IMR-90 (cell line): Measurements from ENCODE around the gene DOCK2. TPM values are rescaled to one million over a fixed set of nuclear protein-coding genes. Genes with fewer than 3 reads are reported as not detected.
A peak's percentile ranks its signal among the peaks of the same experiment; 100 is the strongest.

Experiments
- ATAC-seq: fragments of 200-7000 bp; cut with Tn5 transposase; 2 replicates; pipeline ENCODE4 v1.9.1; 2020; ENCODE audit warnings: low read depth, mild to moderate bottlenecking, moderate library complexity
- BruUV-seq: library from RNA; stranded (reverse); fragments of 400-500 nt; replicated peaks from 2 replicates; lab custom pipeline; 2021; lab: Mats Ljungman, UMichigan
- CTCF ChIA-PET: fragments of 300-600 bp; formaldehyde crosslinking; extraction: SDS; loops from one replicate; lab custom pipeline; 2021; ENCODE audit warnings: antibody characterized with exemption; lab: Yijun Ruan, JAX
- POLR2A ChIA-PET: fragments of 300-600 bp; sonication (Branson Sonifier 250); formaldehyde crosslinking; loops from one replicate; lab custom pipeline; 2022; ENCODE audit warnings: antibody characterized with exemption; ENCODE audit not compliant: unreplicated experiment; lab: Charles Lee
- DNase-seq: peaks from one replicate; pipeline ENCODE4 v3.0.0; 2013
- H2AFZ ChIP-seq: replicated peaks from 2 replicates; pipeline ENCODE3; 2013; ENCODE audit warnings: low read length, mild to moderate bottlenecking; ENCODE audit not compliant: poor library complexity
- H2AK5ac ChIP-seq: 2 replicates; pipeline ENCODE4 v1.6.1; 2013; ENCODE audit warnings: low read depth, low read length, inconsistent platforms
- H2AK9ac ChIP-seq: replicated peaks from 2 replicates; pipeline ENCODE3; 2013; ENCODE audit warnings: mild to moderate bottlenecking, low read depth, low read length, moderate library complexity; ENCODE audit not compliant: poor library complexity
- H2BK120ac ChIP-seq: 2 replicates; pipeline ENCODE4 v1.6.1; 2013; ENCODE audit warnings: low read depth, low read length, inconsistent platforms
- H2BK15ac ChIP-seq: 3 replicates; pipeline ENCODE4 v1.6.1; 2013; ENCODE audit warnings: low read depth, low read length, inconsistent platforms
- H2BK20ac ChIP-seq: 2 replicates; pipeline ENCODE4 v1.6.1; 2013; ENCODE audit warnings: low read depth, mild to moderate bottlenecking, inconsistent platforms, low read length, moderate library complexity
- H2BK5ac ChIP-seq: 2 replicates; pipeline ENCODE4 v1.6.1; 2013; ENCODE audit warnings: mild to moderate bottlenecking, low read depth, low read length, inconsistent platforms; ENCODE audit not compliant: poor library complexity, severe bottlenecking
- H3K14ac ChIP-seq: replicated peaks from 2 replicates; pipeline ENCODE4 v1.6.1; 2013; ENCODE audit warnings: low read depth, low read length, inconsistent platforms
- H3K18ac ChIP-seq: 2 replicates; pipeline ENCODE4 v1.6.1; 2013; ENCODE audit warnings: low read depth, low read length, control low read depth
- H3K23ac ChIP-seq: 2 replicates; pipeline ENCODE4 v1.6.1; 2013; ENCODE audit warnings: low read depth, low read length, inconsistent platforms
- H3K27ac ChIP-seq: 2 replicates; pipeline ENCODE4 v1.5.1; 2013; ENCODE audit warnings: mild to moderate bottlenecking, control low read depth, low read length; ENCODE audit not compliant: insufficient read depth
- H3K27me3 ChIP-seq: 2 replicates; pipeline ENCODE4 v1.6.1; 2013; ENCODE audit warnings: low read length; ENCODE audit not compliant: control insufficient read depth, insufficient read depth
- H3K36me3 ChIP-seq: 2 replicates; pipeline ENCODE4 v1.6.1; 2013; ENCODE audit warnings: low read length, mixed read lengths; ENCODE audit not compliant: control insufficient read depth, insufficient read depth
- H3K4ac ChIP-seq: 2 replicates; pipeline ENCODE4 v1.6.1; 2013; ENCODE audit warnings: low read depth, low read length, inconsistent platforms
- H3K4me1 ChIP-seq: 2 replicates; pipeline ENCODE4 v1.6.1; 2013; ENCODE audit warnings: low read length, mixed read lengths; ENCODE audit not compliant: control insufficient read depth, insufficient read depth
- H3K4me2 ChIP-seq: 2 replicates; pipeline ENCODE4 v1.6.1; 2013; ENCODE audit warnings: low read depth, mild to moderate bottlenecking, control low read depth, low read length, moderate library complexity
- H3K4me3 ChIP-seq: 2 replicates; pipeline ENCODE4 v1.5.1; 2013; ENCODE audit warnings: low read depth, mild to moderate bottlenecking, control low read depth, low read length, moderate library complexity; ENCODE audit not compliant: insufficient read depth
- H3K56ac ChIP-seq: 2 replicates; pipeline ENCODE4 v1.6.1; 2013; ENCODE audit warnings: low read length, inconsistent platforms; ENCODE audit not compliant: insufficient read depth; ENCODE audit errors: extremely low read depth
- H3K79me1 ChIP-seq, 2 experiments: 2 replicates each; pipeline ENCODE4 v1.6.1; 2013; ENCODE audit warnings: low read length in 2 of 2, inconsistent platforms in 1 of 2, low read depth in 1 of 2
- H3K9ac ChIP-seq: 2 replicates; pipeline ENCODE4 v1.6.1; 2013; ENCODE audit warnings: low read depth, low read length, control low read depth
- H3K9me1 ChIP-seq: 2 replicates; pipeline ENCODE4 v1.6.1; 2013; ENCODE audit warnings: low read length, inconsistent platforms; ENCODE audit not compliant: insufficient read depth
- H3K9me3 ChIP-seq: 2 replicates; pipeline ENCODE4 v1.6.1; 2013; ENCODE audit warnings: low read length; ENCODE audit not compliant: control insufficient read depth, insufficient read depth
- H4K20me1 ChIP-seq: 2 replicates; pipeline ENCODE4 v1.6.1; 2013; ENCODE audit warnings: low read length, inconsistent platforms; ENCODE audit not compliant: insufficient read depth
- H4K5ac ChIP-seq: 2 replicates; pipeline ENCODE4 v1.6.1; 2013; ENCODE audit warnings: mild to moderate bottlenecking, low read depth, low read length, control low read depth
- H4K8ac ChIP-seq, 2 experiments: 2 replicates each; pipeline ENCODE4 v1.6.1; 2013; ENCODE audit warnings: low read depth in 2 of 2, low read length in 2 of 2, control low read depth in 1 of 2, inconsistent platforms in 1 of 2
- H4K91ac ChIP-seq: 2 replicates; pipeline ENCODE4 v1.6.1; 2013; ENCODE audit warnings: low read depth, low read length, inconsistent platforms; ENCODE audit not compliant: insufficient read depth
- MXI1 ChIP-seq: IDR thresholded peaks from 2 replicates; pipeline ENCODE4 v1.6.1; 2012; ENCODE audit warnings: low read depth, mild to moderate bottlenecking, low read length, moderate library complexity, borderline replicate concordance
- RAD21 ChIP-seq: IDR thresholded peaks from 2 replicates; pipeline ENCODE4 v1.6.1; 2012; ENCODE audit warnings: low read length, improper control_type of control experiment
- WGBS, 2 experiments: methylation state at CpG; one replicate each; pipeline versions ENCODE4 v1.1.5 to v1.1.7; 2013; ENCODE audit warnings: missing lambda C conversion rate in 2 of 2; ENCODE audit not compliant: insufficient read length in 1 of 2; ENCODE audit errors: extremely low coverage in 2 of 2; 5-methylcytosine and 5-hydroxymethylcytosine counted together
- dilution Hi-C: fragments of 300-500 bp; cut with HindIII; formaldehyde crosslinking; loops from one replicate; pipeline ENCODE4 v1.14.3; 2018; ENCODE audit warnings: low sequenced_read_pairs; ENCODE audit not compliant: unreplicated experiment
- in situ Hi-C: fragments of 300-500 bp; cut with MboI; formaldehyde crosslinking; loops from 3 replicates; pipeline ENCODE4 v1.14.3; 2019; ENCODE audit warnings: low sequenced_read_pairs, inconsistent platforms, mixed read lengths
- intact Hi-C: fragments of 100-400 bp; cut with micrococcal nuclease; formaldehyde crosslinking; loops from 2 replicates; pipeline ENCODE4 v1.10.0; 2022
- polyA plus RNA-seq, 3 experiments: library from polyadenylated mRNA; depleted of rRNA; stranded (reverse); fragments of >200 nt; gene quantifications; 2 replicates each; pipeline ENCODE4 v1.2.3, GENCODE V29; 2012; ENCODE audit warnings: low replicate concordance in 1 of 3
- total RNA-seq: library from RNA; depleted of rRNA; stranded (reverse); fragments of >200 nt; gene quantifications from 2 replicates; pipeline ENCODE4 v1.2.3, GENCODE V29; 2012

The DOCK2 gene
- total and polyA plus RNA-seq, 2 of the 4 experiments (the other 2 are of a cell fraction), result 0.72 to 3.0 TPM

DNA sequence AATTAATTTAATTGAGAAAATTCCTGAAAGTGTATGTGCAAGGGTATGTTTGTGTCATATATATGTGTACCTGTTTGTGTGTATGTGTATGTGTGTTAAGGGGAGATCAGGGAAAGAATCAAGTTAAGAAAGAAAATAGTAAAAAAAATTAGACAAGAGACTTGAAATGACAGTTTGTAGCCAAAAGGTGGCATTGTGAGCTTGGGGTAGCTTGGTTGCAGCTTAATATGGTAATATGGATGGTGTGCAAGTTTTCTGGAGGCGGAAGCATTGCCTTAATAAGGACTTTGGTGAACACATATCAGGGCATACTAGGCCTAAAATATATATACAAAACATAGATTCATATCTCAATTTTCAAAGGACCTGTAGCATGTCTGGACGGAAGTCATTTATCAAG is 213.3 kb downstream of the DOCK2 start:
- Histone ChIP-seq H4K5ac (no peak overlapping the region), H2BK15ac (no peak overlapping the region), H4K20me1 (no peaks in the 10 kb centered on the region), H2BK20ac (no peak overlapping the region), H4K91ac (no peak overlapping the region), H3K18ac (no peak overlapping the region), H3K27me3 (no peaks in the 10 kb centered on the region), H3K4me2 (no peak overlapping the region), H2AK5ac (no peak overlapping the region), H3K4me3 (no peak overlapping the region), H3K23ac (no peak overlapping the region), H3K9me3 (peaks cover 7% of the 10 kb centered on the region), H3K36me3 (no peaks in the 10 kb centered on the region), H3K9me1 (no peaks in the 10 kb centered on the region), H2BK5ac (no peak overlapping the region), H3K4ac (no peak overlapping the region), H2BK120ac (no peak overlapping the region), H2AK9ac (no peak overlapping the region), H3K27ac (no peak overlapping the region), H3K4me1 (no peaks in the 10 kb centered on the region), H2AFZ (no peak overlapping the region), H3K14ac (no peak overlapping the region), H3K9ac (no peak overlapping the region), H3K56ac (no peak overlapping the region), H3K79me1 (no peaks in the 10 kb centered on the region), H4K8ac (no peak overlapping the region)
- BruUV-seq, result no TSS peak
- POLR2A ChIA-PET, result interaction anchor here (0.6 kb wide), 1 partner anchor 126 kb away, joined by 3 read pairs; no protein-coding TSS in a partner anchor
- intact Hi-C loops (no loop called here), dilution Hi-C loops (no loop called here), in situ Hi-C loops (no loop called here)
- DNase-seq (no peak), ATAC-seq (no peak)
- WGBS, 2 experiments, result no CpG with 5 or more reads among the region's 2 CpGs
- CTCF ChIA-PET, result interaction anchor here (0.7 kb wide), 1 partner anchor 31 kb away, joined by 3 read pairs; no protein-coding TSS in a partner anchor
- TF ChIP-seq MXI1 (no peak), RAD21 (peak; percentile 12; the same call in 1 of the 2 replicates)
